Endothelial cell of coronary artery (primary cell): Measurements from ENCODE around the gene ZNF540. TPM values are rescaled to one million over a fixed set of nuclear protein-coding genes. Genes with fewer than 3 reads are reported as not detected.

Experiments
- total RNA-seq: library from RNA; depleted of rRNA; stranded (reverse); fragments of >200 nt; gene quantifications from 2 replicates; pipeline ENCODE4 v1.2.3, GENCODE V29; 2014

ZNF540 gene
- under 0.01 and 0.28 TPM in 2 replicates for total RNA-seq

DNA sequence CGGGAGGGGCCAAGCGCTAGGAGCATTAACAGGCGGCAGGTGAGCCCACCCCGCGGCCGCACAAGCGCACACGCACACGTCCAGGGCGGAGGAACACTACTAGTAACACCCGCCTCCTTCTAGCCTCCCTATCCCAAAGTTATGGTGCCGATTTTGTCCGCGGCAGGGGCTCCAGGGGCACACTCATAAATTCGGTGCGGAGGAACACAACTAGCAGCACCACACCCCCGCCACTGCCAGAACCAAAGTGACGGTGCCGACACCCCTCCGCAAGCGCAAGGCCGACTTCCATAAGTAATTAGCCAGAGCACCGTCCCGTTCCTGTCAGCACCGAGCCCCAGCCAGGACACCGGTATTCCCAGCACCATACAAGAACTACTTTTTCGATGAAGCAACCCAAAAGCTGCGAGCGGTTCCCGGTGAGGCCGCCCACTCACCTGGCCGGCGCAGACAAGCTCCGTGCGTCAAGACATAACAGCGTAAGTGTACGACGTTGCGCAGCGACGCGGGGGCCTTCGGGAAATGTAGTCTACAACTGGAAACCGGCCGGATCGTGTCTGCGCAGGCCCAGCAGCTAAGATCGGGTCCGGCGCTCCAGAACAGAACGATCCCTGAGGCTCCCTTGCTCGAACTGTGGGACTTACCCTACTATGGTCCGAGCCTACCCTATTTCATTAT lies at the start of gene ZNF540, which contains the start of gene ZNF571:
ZNF540 (plus strand) TSS at position 573 of the 678 bp plus-strand sequence. CDS start 3,572 bp downstream, outside the sequence.
ZNF571 (minus strand) TSS at position 489 of the 678 bp plus-strand sequence. CDS start 8,116 bp downstream, outside the sequence.

DNA sequence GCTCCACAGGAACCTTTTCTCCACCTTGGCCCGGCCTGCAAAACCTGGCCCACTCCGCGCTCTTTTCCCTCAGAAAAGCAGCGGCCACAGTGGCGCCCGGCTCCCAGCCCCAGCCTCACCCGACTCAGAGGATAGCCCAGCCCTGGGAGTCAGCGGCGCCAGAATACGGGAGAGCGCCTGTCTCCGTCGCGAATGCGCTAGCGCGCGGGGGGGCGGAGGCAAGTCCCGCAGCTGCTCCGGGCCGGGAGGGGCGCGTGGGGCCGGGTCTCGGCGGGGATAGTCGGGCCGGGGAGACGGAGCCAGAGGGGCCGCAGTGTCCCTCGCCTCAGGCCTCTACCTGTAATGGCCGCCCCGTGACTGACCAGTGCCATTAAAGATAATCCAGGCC lies 60.6 kb downstream of the ZNF540 start, which contains the start of gene ZFP30:
ZFP30 (minus strand) TSS at position 165 of the 388 bp plus-strand sequence. CDS start 7,643 bp downstream, outside the sequence.

Other genes starting within 250 kb of the ZNF540 start
- gene ZNF527, start 223.8 kb upstream of the ZNF540 start, total RNA-seq, result 3.8 and 5.8 TPM in 2 replicates
- gene ZNF569, start 127.4 kb upstream of the ZNF540 start, total RNA-seq, result 4.6 and 6.2 TPM in 2 replicates
- 4.9 and 6.9 TPM in 2 replicates for gene ZNF570, start 125.5 kb upstream of the ZNF540 start, total RNA-seq
- gene ZNF793, start 87.9 kb upstream of the ZNF540 start, total RNA-seq, result 0.09 and 0.28 TPM in 2 replicates
- 1.3 and 2.1 TPM in 2 replicates for gene ZNF571, start 84 bp upstream of the ZNF540 start, total RNA-seq
- gene ZFP30, start 60.6 kb downstream of the ZNF540 start, total RNA-seq, result 10.9 and 13.6 TPM in 2 replicates
- 2.0 and 5.6 TPM in 2 replicates for gene ZNF607, start 124.9 kb downstream of the ZNF540 start, total RNA-seq
- 3.6 and 5.1 TPM in 2 replicates for gene ZNF573, start 184.7 kb downstream of the ZNF540 start, total RNA-seq